IMR-90 (cell line): ENCODE results near the gene CCDC74B. TPM values are rescaled to one million over a fixed set of nuclear protein-coding genes. Genes with fewer than 3 reads are reported as not detected.
"Not testable (repeated sequence)": the region's sequence is repeated elsewhere in the genome, so short reads cannot be mapped to it uniquely, and the experiment has no call there.

Experiments used
- ATAC-seq: fragments of 200-7000 bp; cut with Tn5 transposase; 2 replicates; pipeline ENCODE4 v1.9.1; 2020; ENCODE audit warnings: low read depth, mild to moderate bottlenecking, moderate library complexity
- BruUV-seq: library from RNA; stranded (reverse); fragments of 400-500 nt; replicated peaks from 2 replicates; lab custom pipeline; 2021; lab: Mats Ljungman, UMichigan
- CTCF ChIA-PET: fragments of 300-600 bp; formaldehyde crosslinking; extraction: SDS; loops from one replicate; lab custom pipeline; 2021; ENCODE audit warnings: antibody characterized with exemption; lab: Yijun Ruan, JAX
- POLR2A ChIA-PET: fragments of 300-600 bp; sonication (Branson Sonifier 250); formaldehyde crosslinking; loops from one replicate; lab custom pipeline; 2022; ENCODE audit warnings: antibody characterized with exemption; ENCODE audit not compliant: unreplicated experiment; lab: Charles Lee
- DNase-seq: peaks from one replicate; pipeline ENCODE4 v3.0.0; 2013
- H2AFZ ChIP-seq: replicated peaks from 2 replicates; pipeline ENCODE3; 2013; ENCODE audit warnings: low read length, mild to moderate bottlenecking; ENCODE audit not compliant: poor library complexity
- H2AK5ac ChIP-seq: 2 replicates; pipeline ENCODE4 v1.6.1; 2013; ENCODE audit warnings: low read depth, low read length, inconsistent platforms
- H2AK9ac ChIP-seq: replicated peaks from 2 replicates; pipeline ENCODE3; 2013; ENCODE audit warnings: mild to moderate bottlenecking, low read depth, low read length, moderate library complexity; ENCODE audit not compliant: poor library complexity
- H2BK120ac ChIP-seq: 2 replicates; pipeline ENCODE4 v1.6.1; 2013; ENCODE audit warnings: low read depth, low read length, inconsistent platforms
- H2BK15ac ChIP-seq: 3 replicates; pipeline ENCODE4 v1.6.1; 2013; ENCODE audit warnings: low read depth, low read length, inconsistent platforms
- H2BK20ac ChIP-seq: 2 replicates; pipeline ENCODE4 v1.6.1; 2013; ENCODE audit warnings: low read depth, mild to moderate bottlenecking, inconsistent platforms, low read length, moderate library complexity
- H2BK5ac ChIP-seq: 2 replicates; pipeline ENCODE4 v1.6.1; 2013; ENCODE audit warnings: mild to moderate bottlenecking, low read depth, low read length, inconsistent platforms; ENCODE audit not compliant: poor library complexity, severe bottlenecking
- H3K14ac ChIP-seq: replicated peaks from 2 replicates; pipeline ENCODE4 v1.6.1; 2013; ENCODE audit warnings: low read depth, low read length, inconsistent platforms
- H3K18ac ChIP-seq: 2 replicates; pipeline ENCODE4 v1.6.1; 2013; ENCODE audit warnings: low read depth, low read length, control low read depth
- H3K23ac ChIP-seq: 2 replicates; pipeline ENCODE4 v1.6.1; 2013; ENCODE audit warnings: low read depth, low read length, inconsistent platforms
- H3K27ac ChIP-seq: 2 replicates; pipeline ENCODE4 v1.5.1; 2013; ENCODE audit warnings: mild to moderate bottlenecking, control low read depth, low read length; ENCODE audit not compliant: insufficient read depth
- H3K27me3 ChIP-seq: 2 replicates; pipeline ENCODE4 v1.6.1; 2013; ENCODE audit warnings: low read length; ENCODE audit not compliant: control insufficient read depth, insufficient read depth
- H3K36me3 ChIP-seq: 2 replicates; pipeline ENCODE4 v1.6.1; 2013; ENCODE audit warnings: low read length, mixed read lengths; ENCODE audit not compliant: control insufficient read depth, insufficient read depth
- H3K4ac ChIP-seq: 2 replicates; pipeline ENCODE4 v1.6.1; 2013; ENCODE audit warnings: low read depth, low read length, inconsistent platforms
- H3K4me1 ChIP-seq: 2 replicates; pipeline ENCODE4 v1.6.1; 2013; ENCODE audit warnings: low read length, mixed read lengths; ENCODE audit not compliant: control insufficient read depth, insufficient read depth
- H3K4me2 ChIP-seq: 2 replicates; pipeline ENCODE4 v1.6.1; 2013; ENCODE audit warnings: low read depth, mild to moderate bottlenecking, control low read depth, low read length, moderate library complexity
- H3K4me3 ChIP-seq: 2 replicates; pipeline ENCODE4 v1.5.1; 2013; ENCODE audit warnings: low read depth, mild to moderate bottlenecking, control low read depth, low read length, moderate library complexity; ENCODE audit not compliant: insufficient read depth
- H3K56ac ChIP-seq: 2 replicates; pipeline ENCODE4 v1.6.1; 2013; ENCODE audit warnings: low read length, inconsistent platforms; ENCODE audit not compliant: insufficient read depth; ENCODE audit errors: extremely low read depth
- H3K79me1 ChIP-seq, 2 experiments: 2 replicates each; pipeline ENCODE4 v1.6.1; 2013; ENCODE audit warnings: low read length in 2 of 2, inconsistent platforms in 1 of 2, low read depth in 1 of 2
- H3K9ac ChIP-seq: 2 replicates; pipeline ENCODE4 v1.6.1; 2013; ENCODE audit warnings: low read depth, low read length, control low read depth
- H3K9me1 ChIP-seq: 2 replicates; pipeline ENCODE4 v1.6.1; 2013; ENCODE audit warnings: low read length, inconsistent platforms; ENCODE audit not compliant: insufficient read depth
- H3K9me3 ChIP-seq: 2 replicates; pipeline ENCODE4 v1.6.1; 2013; ENCODE audit warnings: low read length; ENCODE audit not compliant: control insufficient read depth, insufficient read depth
- H4K20me1 ChIP-seq: 2 replicates; pipeline ENCODE4 v1.6.1; 2013; ENCODE audit warnings: low read length, inconsistent platforms; ENCODE audit not compliant: insufficient read depth
- H4K5ac ChIP-seq: 2 replicates; pipeline ENCODE4 v1.6.1; 2013; ENCODE audit warnings: mild to moderate bottlenecking, low read depth, low read length, control low read depth
- H4K8ac ChIP-seq, 2 experiments: 2 replicates each; pipeline ENCODE4 v1.6.1; 2013; ENCODE audit warnings: low read depth in 2 of 2, low read length in 2 of 2, control low read depth in 1 of 2, inconsistent platforms in 1 of 2
- H4K91ac ChIP-seq: 2 replicates; pipeline ENCODE4 v1.6.1; 2013; ENCODE audit warnings: low read depth, low read length, inconsistent platforms; ENCODE audit not compliant: insufficient read depth
- CEBPB ChIP-seq: IDR thresholded peaks from 2 replicates; pipeline ENCODE4 v1.6.1; 2012; ENCODE audit warnings: low read depth, low read length, improper control_type of control experiment
- WGBS, 2 experiments: methylation state at CpG; one replicate each; pipeline versions ENCODE4 v1.1.5 to v1.1.7; 2013; ENCODE audit warnings: missing lambda C conversion rate in 2 of 2; ENCODE audit not compliant: insufficient read length in 1 of 2; ENCODE audit errors: extremely low coverage in 2 of 2; 5-methylcytosine and 5-hydroxymethylcytosine counted together
- dilution Hi-C: fragments of 300-500 bp; cut with HindIII; formaldehyde crosslinking; loops from one replicate; pipeline ENCODE4 v1.14.3; 2018; ENCODE audit warnings: low sequenced_read_pairs; ENCODE audit not compliant: unreplicated experiment
- in situ Hi-C: fragments of 300-500 bp; cut with MboI; formaldehyde crosslinking; loops from 3 replicates; pipeline ENCODE4 v1.14.3; 2019; ENCODE audit warnings: low sequenced_read_pairs, inconsistent platforms, mixed read lengths
- intact Hi-C: fragments of 100-400 bp; cut with micrococcal nuclease; formaldehyde crosslinking; loops from 2 replicates; pipeline ENCODE4 v1.10.0; 2022
- polyA plus RNA-seq, 3 experiments: library from polyadenylated mRNA; depleted of rRNA; stranded (reverse); fragments of >200 nt; gene quantifications; 2 replicates each; pipeline ENCODE4 v1.2.3, GENCODE V29; 2012; ENCODE audit warnings: low replicate concordance in 1 of 3
- total RNA-seq: library from RNA; depleted of rRNA; stranded (reverse); fragments of >200 nt; gene quantifications from 2 replicates; pipeline ENCODE4 v1.2.3, GENCODE V29; 2012

The CCDC74B gene
- total and polyA plus RNA-seq, 2 of the 4 experiments (the other 2 are of a cell fraction) = 3.9 to 8.4 TPM

GRCh38 chr2:130187859-130188792 lies 43.2 kb upstream of the CCDC74B start:
- H4K91ac ChIP-seq, BruUV-seq, H3K27me3 ChIP-seq, dilution Hi-C loops, intact Hi-C loops, H3K9me1 ChIP-seq, H2BK120ac ChIP-seq, H2BK5ac ChIP-seq, H4K8ac ChIP-seq, H3K4ac ChIP-seq, H2AFZ ChIP-seq, H3K9me3 ChIP-seq, H3K4me3 ChIP-seq, H4K20me1 ChIP-seq, ATAC-seq, in situ Hi-C loops, H2AK9ac ChIP-seq, CTCF ChIA-PET, H2BK15ac ChIP-seq, H3K23ac ChIP-seq, H3K9ac ChIP-seq, H3K4me2 ChIP-seq, H3K4me1 ChIP-seq, H2AK5ac ChIP-seq, H4K5ac ChIP-seq, H3K14ac ChIP-seq, H2BK20ac ChIP-seq, H3K56ac ChIP-seq, DNase-seq, H3K27ac ChIP-seq, POLR2A ChIA-PET, H3K18ac ChIP-seq: not testable (repeated sequence)
- peaks cover 8 to 24% of the 10 kb centered on the region in 2 experiments; a peak in 3 of 4 replicates for H3K79me1 ChIP-seq
- H3K36me3 ChIP-seq = peaks cover 16% of the 10 kb centered on the region
- peak; percentile 23; the same call in 1 of the 2 replicates for TF ChIP-seq CEBPB
- WGBS, 2 experiments = 85% methylated on average over 7 of the region's 17 CpGs; no CpG with 5 or more reads in 1 of the 2 experiments
